PC-9 (cell line): ENCODE data around the gene EDEM2. TPM values are rescaled to one million over a fixed set of nuclear protein-coding genes. Genes with fewer than 3 reads are reported as not detected.
"Not testable (repeated sequence)": the region's sequence is repeated elsewhere in the genome, so short reads cannot be mapped to it uniquely, and the experiment has no call there.

Experiments
- BruUV-seq: library from RNA; stranded (reverse); fragments of 400-500 nt; replicated peaks from 2 replicates; lab custom pipeline; 2021; lab: Mats Ljungman, UMichigan
- CTCF ChIA-PET: fragments of 300-600 bp; sonication (Branson Sonifier 250); formaldehyde crosslinking; loops from one replicate; lab custom pipeline; 2022; ENCODE audit warnings: antibody characterized with exemption; lab: Charles Lee
- POLR2A ChIA-PET: fragments of 300-600 bp; sonication (Branson Sonifier 250); formaldehyde crosslinking; loops from one replicate; lab custom pipeline; 2022; ENCODE audit warnings: antibody characterized with exemption; ENCODE audit not compliant: unreplicated experiment; lab: Charles Lee
- DNase-seq, 2 experiments: peaks; one replicate each; pipeline versions ENCODE4 v3.0.0 to v3.0.0-alpha.2; 2015 to 2022; ENCODE audit warnings: mixed read lengths in 1 of 2
- H2AFZ ChIP-seq: fragments of 200-600 bp; sonication (generic); 2 replicates; pipeline ENCODE4 v1.8.1; 2017; ENCODE audit warnings: antibody characterized with exemption
- H3F3A ChIP-seq: fragments of 200-600 bp; sonication (generic); 2 replicates; pipeline ENCODE4 v1.8.1; 2017; ENCODE audit warnings: antibody characterized with exemption, mild to moderate bottlenecking, low read depth; ENCODE audit not compliant: insufficient read depth
- H3K27ac ChIP-seq: fragments of 200-600 bp; sonication (generic); 2 replicates; pipeline ENCODE4 v1.6.1; 2016; ENCODE audit warnings: mixed run types
- H3K27me3 ChIP-seq: fragments of 200-600 bp; sonication (generic); 2 replicates; pipeline ENCODE4 v1.6.1; 2016; ENCODE audit warnings: low read depth, mixed run types; ENCODE audit not compliant: insufficient read depth
- H3K36me3 ChIP-seq: fragments of 200-600 bp; sonication (generic); 2 replicates; pipeline ENCODE4 v1.6.1; 2016; ENCODE audit warnings: low read depth, mixed run types
- H3K4me1 ChIP-seq: fragments of 200-600 bp; sonication (generic); replicated peaks from 2 replicates; pipeline ENCODE4 v1.6.1; 2016; ENCODE audit warnings: mixed run types; ENCODE audit not compliant: insufficient read depth
- H3K4me2 ChIP-seq: fragments of 200-600 bp; sonication (generic); 2 replicates; pipeline ENCODE4 v1.6.1; 2017; ENCODE audit warnings: mixed run types
- H3K4me3 ChIP-seq: fragments of 200-600 bp; sonication (generic); 2 replicates; pipeline ENCODE4 v1.6.1; 2016; ENCODE audit warnings: mixed run types
- H3K79me2 ChIP-seq: fragments of 200-600 bp; sonication (generic); 2 replicates; pipeline ENCODE4 v1.6.1; 2017; ENCODE audit warnings: low read depth, mixed run types
- H3K9me2 ChIP-seq: fragments of 200-600 bp; sonication (generic); 2 replicates; pipeline ENCODE4 v1.8.1; 2017; ENCODE audit warnings: mild to moderate bottlenecking; ENCODE audit not compliant: insufficient read depth
- H3K9me3 ChIP-seq: fragments of 200-600 bp; sonication (generic); 2 replicates; pipeline ENCODE4 v1.8.1; 2016; ENCODE audit warnings: low read depth; ENCODE audit not compliant: insufficient read depth
- H4K20me1 ChIP-seq: fragments of 200-600 bp; sonication (generic); 2 replicates; pipeline ENCODE4 v1.8.1; 2017; ENCODE audit not compliant: insufficient read depth
- CTCF ChIP-seq: fragments of 200-600 bp; sonication (generic); conservative IDR thresholded peaks from 2 replicates; pipeline ENCODE4 v1.6.1; 2017; ENCODE audit warnings: mixed run types, antibody characterized with exemption, mild to moderate bottlenecking, moderate library complexity
- EZH2 ChIP-seq: fragments of 200-600 bp; sonication (generic); IDR thresholded peaks from 2 replicates; pipeline ENCODE4 v1.8.0; 2017; ENCODE audit warnings: antibody characterized with exemption, low read depth
- intact Hi-C: fragments of 100-400 bp; cut with micrococcal nuclease; formaldehyde crosslinking; loops from one replicate; pipeline ENCODE4 v1.10.0; 2022; ENCODE audit not compliant: unreplicated experiment
- total RNA-seq: library from RNA; stranded (reverse); gene quantifications from 2 replicates; pipeline ENCODE4 v1.2.3, GENCODE V29; 2021

The EDEM2 gene
- total RNA-seq, 1 experiment from 2014 or later = 34.9 TPM

- no peaks in the 10 kb centered on the region for H3K79me2 ChIP-seq
- peak within 1 kb of the TSS; percentile 68 for H3K4me2 ChIP-seq
- peak; percentile 68 to 85 for DNase-seq
- H3K36me3 ChIP-seq = no peaks in the 10 kb centered on the region
- ChIA-PET CTCF (no interaction called here), POLR2A (no interaction called here)
- no peaks in the 10 kb centered on the region for H4K20me1 ChIP-seq
- no peaks in the 10 kb centered on the region for H3K9me3 ChIP-seq
- no peaks in the 10 kb centered on the region for H3K27me3 ChIP-seq
- no peaks in the 10 kb centered on the region for H3K9me2 ChIP-seq
- H2AFZ ChIP-seq = peak within 1 kb of the TSS; percentile 46; the same call in 1 of the 2 replicates
- H3K4me3 ChIP-seq = peak within 1 kb of the TSS; percentile 33; the same call in 1 of the 2 replicates
- TF ChIP-seq EZH2 (no peak), CTCF (no peak)
- intact Hi-C loops = no loop called here
- no TSS peak for BruUV-seq
- H3K27ac ChIP-seq = no peak within 1 kb of the TSS
- H3K4me1 ChIP-seq = peaks cover 9% of the 10 kb centered on the region
- peaks cover 7% of the 10 kb centered on the region; the same call in 1 of the 2 replicates for H3F3A ChIP-seq
Measured at GRCh38 chr20:35171753-35172433, 24.8 kb upstream of the EDEM2 start, which contains the start of gene PROCR. Gene PROCR, plus strand, starts transcription at chr20:35172072. Its CDS starts 83 bp downstream, at chr20:35172155.

- DNase-seq = no peak
- H3K79me2 ChIP-seq = no peaks in the 10 kb centered on the region
- ChIA-PET CTCF (no interaction called here), POLR2A (no interaction called here)
- no peaks in the 10 kb centered on the region for H3K27me3 ChIP-seq
- no peaks in the 10 kb centered on the region for H3K9me2 ChIP-seq
- intact Hi-C loops = no loop called here
- no peaks in the 10 kb centered on the region for H3K36me3 ChIP-seq
- no peak overlapping the region for H3K27ac ChIP-seq
- peaks cover 9% of the 10 kb centered on the region for H3K4me1 ChIP-seq
- H3K4me2 ChIP-seq = peak overlapping the region; percentile 68
- H4K20me1 ChIP-seq = no peaks in the 10 kb centered on the region
- H3K4me3 ChIP-seq = peak overlapping the region; percentile 33; the same call in 1 of the 2 replicates
- BruUV-seq = no TSS peak
- TF ChIP-seq CTCF (no peak), EZH2 (no peak)
- H3F3A ChIP-seq = peaks cover 7% of the 10 kb centered on the region; the same call in 1 of the 2 replicates
- H3K9me3 ChIP-seq = no peaks in the 10 kb centered on the region
- peak overlapping the region; percentile 46; the same call in 1 of the 2 replicates for H2AFZ ChIP-seq
Measured at GRCh38 chr20:35171438-35171752, 24.3 kb upstream of the EDEM2 start.

GRCh38 chr20:35168701-35169409 lies 21.7 kb upstream of the EDEM2 start:
- H3K9me2 ChIP-seq, H3F3A ChIP-seq, H3K79me2 ChIP-seq, H3K36me3 ChIP-seq, H3K4me2 ChIP-seq, H3K27me3 ChIP-seq, H3K9me3 ChIP-seq, intact Hi-C loops, H2AFZ ChIP-seq, BruUV-seq, H3K4me1 ChIP-seq, DNase-seq, H3K27ac ChIP-seq, H3K4me3 ChIP-seq, H4K20me1 ChIP-seq: not testable (repeated sequence)
- CTCF ChIA-PET = interaction anchor here (0.7 kb wide), 1 partner anchor 348 kb away, joined by 11 read pairs; no protein-coding TSS in a partner anchor
- POLR2A ChIA-PET = interaction anchor here (0.6 kb wide), 1 partner anchor 383 kb away, joined by 8 read pairs; no protein-coding TSS in a partner anchor
